Measurements from ENCODE around the gene GPR180. TPM values are rescaled to one million over a fixed set of nuclear protein-coding genes. Genes with fewer than 3 reads are reported as not detected.

Gene GPR180
- total and polyA plus RNA-seq, 2 donors: 2.6 to 5.4 TPM

DNA sequence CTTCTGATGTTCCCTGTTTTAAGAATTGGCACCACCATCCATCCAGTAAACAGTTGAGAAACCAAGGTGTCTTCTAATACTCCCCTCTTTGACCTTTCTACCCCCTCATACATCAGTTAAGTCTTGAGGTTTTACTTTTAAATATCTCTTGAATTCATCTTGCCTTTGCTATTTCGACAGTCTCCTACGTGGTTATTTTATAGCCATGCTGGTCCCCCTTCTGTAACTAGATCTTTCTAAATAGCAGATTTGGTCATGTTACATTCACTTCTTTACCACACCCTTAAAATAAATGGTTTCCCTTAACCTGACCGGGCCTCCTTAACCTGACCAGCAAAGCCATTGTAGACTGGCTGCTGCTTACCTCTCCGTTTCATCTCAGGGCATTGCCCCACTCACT lies 5.4 kb downstream of the GPR180 start:
- WGBS: 94% methylated on average over 4 of the region's 4 CpGs

DNA sequence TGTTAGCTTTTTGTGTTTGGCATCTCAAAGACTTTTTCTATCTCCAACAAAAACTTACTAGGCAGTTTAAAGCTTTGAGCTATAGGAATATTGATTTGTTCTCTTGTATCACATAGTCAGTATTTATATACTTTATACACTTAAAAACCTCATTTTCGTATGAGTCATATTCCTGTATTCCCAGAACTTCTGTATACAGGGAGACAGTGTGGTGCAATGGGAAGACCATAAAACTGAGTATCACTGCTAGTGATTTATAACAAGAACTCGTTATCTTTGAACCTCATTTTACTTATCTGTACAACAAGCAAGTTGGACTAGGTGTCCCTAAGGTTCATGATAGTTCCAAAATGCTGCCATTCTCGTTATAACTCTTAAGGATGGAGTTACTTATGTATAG lies 6.3 kb downstream of the GPR180 start:
- Histone ChIP-seq H3K36me3 (ENCODE audit: control insufficient read depth in 2 of 2, insufficient read depth in 2 of 2, low read length in 1 of 2) (peaks cover 6 to 10% of the 10 kb centered on the region in 2 donors), H3K27me3 (ENCODE audit: control insufficient read depth in 2 of 2, insufficient read depth in 1 of 2, low read length in 1 of 2) (no peaks in the 10 kb centered on the region), H3K9me3 (ENCODE audit: control insufficient read depth in 2 of 2, insufficient read depth in 1 of 2, low read length in 1 of 2) (no peaks in the 10 kb centered on the region), H3K27ac (ENCODE audit: low read depth in 1 of 2, low read length in 1 of 2) (no peak overlapping the region), H3K4me1 (ENCODE audit: control insufficient read depth in 2 of 2, insufficient read depth in 2 of 2, low read length in 2 of 2) (peaks cover 0 to 2% of the 10 kb centered on the region in 2 donors), H3K4me3 (ENCODE audit: low read length in 2 of 2) (no peak overlapping the region)
- DNase-seq (ENCODE audit: low read depth in 6 of 9, low spot score in 9 of 9): no peak
- 98% methylated on average over 3 of the region's 3 CpGs for WGBS

More for the DNA sequence above, 5.4 kb downstream of the GPR180 start:
- H3K27ac ChIP-seq (ENCODE audit: low read depth in 1 of 2, low read length in 1 of 2): no peak overlapping the region
- no peaks in the 10 kb centered on the region for H3K27me3 ChIP-seq (ENCODE audit: control insufficient read depth in 2 of 2, insufficient read depth in 1 of 2, low read length in 1 of 2)
- H3K36me3 ChIP-seq (ENCODE audit: control insufficient read depth in 2 of 2, insufficient read depth in 2 of 2, low read length in 1 of 2): peaks cover 6 to 10% of the 10 kb centered on the region in 2 donors
- DNase-seq (ENCODE audit: low read depth in 6 of 9, low spot score in 9 of 9): no peak
- H3K9me3 ChIP-seq (ENCODE audit: control insufficient read depth in 2 of 2, insufficient read depth in 1 of 2, low read length in 1 of 2): no peaks in the 10 kb centered on the region
- peaks cover 0 to 4% of the 10 kb centered on the region in 2 donors for H3K4me1 ChIP-seq (ENCODE audit: control insufficient read depth in 2 of 2, insufficient read depth in 2 of 2, low read length in 2 of 2)
- H3K4me3 ChIP-seq (ENCODE audit: low read length in 2 of 2): no peak overlapping the region

DNA sequence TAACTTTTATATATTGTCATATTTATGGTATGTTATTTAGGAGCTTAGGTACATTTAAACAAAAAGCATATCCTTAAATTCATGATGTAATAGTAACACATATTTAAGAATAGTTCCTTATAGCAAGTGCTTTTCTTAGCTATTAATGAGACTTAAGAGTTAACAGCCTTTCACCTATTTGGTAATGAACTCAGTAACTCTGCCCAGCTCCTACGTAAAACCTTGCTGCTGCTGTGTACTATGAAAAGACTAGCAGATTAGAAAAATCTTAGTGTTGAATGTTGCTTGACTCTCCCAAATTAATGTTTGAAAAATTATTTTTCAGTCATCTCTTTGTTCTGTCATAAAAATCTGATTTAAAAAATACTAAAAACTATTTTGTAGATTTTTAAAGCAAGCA lies 6.9 kb downstream of the GPR180 start:
- Histone ChIP-seq H3K4me1 (ENCODE audit: control insufficient read depth in 2 of 2, insufficient read depth in 2 of 2, low read length in 2 of 2) (peaks cover 0 to 2% of the 10 kb centered on the region in 2 donors), H3K27me3 (ENCODE audit: control insufficient read depth in 2 of 2, insufficient read depth in 1 of 2, low read length in 1 of 2) (no peaks in the 10 kb centered on the region), H3K9me3 (ENCODE audit: control insufficient read depth in 2 of 2, insufficient read depth in 1 of 2, low read length in 1 of 2) (no peaks in the 10 kb centered on the region), H3K27ac (ENCODE audit: low read depth in 1 of 2, low read length in 1 of 2) (no peak overlapping the region), H3K4me3 (ENCODE audit: low read length in 2 of 2) (no peak overlapping the region), H3K36me3 (ENCODE audit: control insufficient read depth in 2 of 2, insufficient read depth in 2 of 2, low read length in 1 of 2) (peaks cover 6 to 10% of the 10 kb centered on the region in 2 donors)
- WGBS: 100% methylated on average over 1 of the region's 1 CpG
- no peak for DNase-seq (ENCODE audit: low read depth in 6 of 9, low spot score in 9 of 9)

DNA sequence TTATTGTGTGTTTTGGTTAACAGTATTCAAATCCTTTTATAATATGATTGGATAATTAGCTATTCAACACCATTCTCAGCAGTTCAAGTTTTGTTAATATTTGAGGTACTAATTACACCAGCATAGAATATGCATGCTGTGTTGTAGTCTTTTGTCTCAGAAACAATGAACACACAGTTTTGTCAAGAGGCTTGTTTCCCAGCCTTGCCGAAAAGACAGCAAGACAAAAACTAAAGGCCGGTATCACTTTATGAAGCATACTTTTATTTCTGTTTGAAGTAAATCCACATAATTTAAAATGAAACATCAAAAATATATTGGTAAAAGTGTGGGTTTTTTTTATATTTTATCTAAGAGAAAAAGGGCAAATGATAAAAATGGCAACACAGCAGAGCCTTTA lies 7.5 kb downstream of the GPR180 start:
- DNase-seq (ENCODE audit: low read depth in 6 of 9, low spot score in 9 of 9): no peak
- Histone ChIP-seq H3K9me3 (ENCODE audit: control insufficient read depth in 2 of 2, insufficient read depth in 1 of 2, low read length in 1 of 2) (no peaks in the 10 kb centered on the region), H3K4me3 (ENCODE audit: low read length in 2 of 2) (no peak overlapping the region), H3K36me3 (ENCODE audit: control insufficient read depth in 2 of 2, insufficient read depth in 2 of 2, low read length in 1 of 2) (peaks cover 6 to 10% of the 10 kb centered on the region in 2 donors), H3K27ac (ENCODE audit: low read depth in 1 of 2, low read length in 1 of 2) (no peak overlapping the region), H3K4me1 (ENCODE audit: control insufficient read depth in 2 of 2, insufficient read depth in 2 of 2, low read length in 2 of 2) (no peaks in the 10 kb centered on the region), H3K27me3 (ENCODE audit: control insufficient read depth in 2 of 2, insufficient read depth in 1 of 2, low read length in 1 of 2) (no peaks in the 10 kb centered on the region)
- over 99% methylated on average over 2 of the region's 2 CpGs for whole genome bisulfite sequencing

GRCh38 chr13:94610475-94610874 lies 8.8 kb downstream of the GPR180 start:
- Histone ChIP-seq H3K4me3 (ENCODE audit: low read length in 2 of 2) (no peak overlapping the region), H3K4me1 (ENCODE audit: control insufficient read depth in 2 of 2, insufficient read depth in 2 of 2, low read length in 2 of 2) (no peaks in the 10 kb centered on the region), H3K27ac (ENCODE audit: low read depth in 1 of 2, low read length in 1 of 2) (no peak overlapping the region), H3K27me3 (ENCODE audit: control insufficient read depth in 2 of 2, insufficient read depth in 1 of 2, low read length in 1 of 2) (no peaks in the 10 kb centered on the region), H3K36me3 (ENCODE audit: control insufficient read depth in 2 of 2, insufficient read depth in 2 of 2, low read length in 1 of 2) (peaks cover 6 to 15% of the 10 kb centered on the region in 2 donors), H3K9me3 (ENCODE audit: control insufficient read depth in 2 of 2, insufficient read depth in 1 of 2, low read length in 1 of 2) (no peaks in the 10 kb centered on the region)
- DNase-seq (ENCODE audit: low read depth in 6 of 9, low spot score in 9 of 9): no peak
- WGBS: 98% methylated on average over 5 of the region's 5 CpGs

GRCh38 chr13:94612050-94612449 lies 10.4 kb downstream of the GPR180 start:
- H3K36me3 ChIP-seq (ENCODE audit: control insufficient read depth in 2 of 2, insufficient read depth in 2 of 2, low read length in 1 of 2): peaks cover 6 to 15% of the 10 kb centered on the region in 2 donors
- H3K27ac ChIP-seq (ENCODE audit: low read depth in 1 of 2, low read length in 1 of 2): no peak overlapping the region
- H3K27me3 ChIP-seq (ENCODE audit: control insufficient read depth in 2 of 2, insufficient read depth in 1 of 2, low read length in 1 of 2): no peaks in the 10 kb centered on the region
- DNase-seq (ENCODE audit: low read depth in 6 of 9, low spot score in 9 of 9): no peak
- 96% methylated on average over 4 of the region's 4 CpGs for WGBS
- peaks cover 0 to 3% of the 10 kb centered on the region in 2 donors for H3K4me1 ChIP-seq (ENCODE audit: control insufficient read depth in 2 of 2, insufficient read depth in 2 of 2, low read length in 2 of 2)
- H3K4me3 ChIP-seq (ENCODE audit: low read length in 2 of 2): no peak overlapping the region
- no peaks in the 10 kb centered on the region for H3K9me3 ChIP-seq (ENCODE audit: control insufficient read depth in 2 of 2, insufficient read depth in 1 of 2, low read length in 1 of 2)

GRCh38 chr13:94613051-94613450 lies 11.4 kb downstream of the GPR180 start:
- Histone ChIP-seq H3K4me3 (ENCODE audit: low read length in 2 of 2) (no peak overlapping the region), H3K27ac (ENCODE audit: low read depth in 1 of 2, low read length in 1 of 2) (no peak overlapping the region), H3K36me3 (ENCODE audit: control insufficient read depth in 2 of 2, insufficient read depth in 2 of 2, low read length in 1 of 2) (peaks cover 4 to 13% of the 10 kb centered on the region in 2 donors), H3K9me3 (ENCODE audit: control insufficient read depth in 2 of 2, insufficient read depth in 1 of 2, low read length in 1 of 2) (no peaks in the 10 kb centered on the region), H3K27me3 (ENCODE audit: control insufficient read depth in 2 of 2, insufficient read depth in 1 of 2, low read length in 1 of 2) (no peaks in the 10 kb centered on the region), H3K4me1 (ENCODE audit: control insufficient read depth in 2 of 2, insufficient read depth in 2 of 2, low read length in 2 of 2) (peaks cover 0 to 3% of the 10 kb centered on the region in 2 donors)
- no peak for DNase-seq (ENCODE audit: low read depth in 6 of 9, low spot score in 9 of 9)

DNA sequence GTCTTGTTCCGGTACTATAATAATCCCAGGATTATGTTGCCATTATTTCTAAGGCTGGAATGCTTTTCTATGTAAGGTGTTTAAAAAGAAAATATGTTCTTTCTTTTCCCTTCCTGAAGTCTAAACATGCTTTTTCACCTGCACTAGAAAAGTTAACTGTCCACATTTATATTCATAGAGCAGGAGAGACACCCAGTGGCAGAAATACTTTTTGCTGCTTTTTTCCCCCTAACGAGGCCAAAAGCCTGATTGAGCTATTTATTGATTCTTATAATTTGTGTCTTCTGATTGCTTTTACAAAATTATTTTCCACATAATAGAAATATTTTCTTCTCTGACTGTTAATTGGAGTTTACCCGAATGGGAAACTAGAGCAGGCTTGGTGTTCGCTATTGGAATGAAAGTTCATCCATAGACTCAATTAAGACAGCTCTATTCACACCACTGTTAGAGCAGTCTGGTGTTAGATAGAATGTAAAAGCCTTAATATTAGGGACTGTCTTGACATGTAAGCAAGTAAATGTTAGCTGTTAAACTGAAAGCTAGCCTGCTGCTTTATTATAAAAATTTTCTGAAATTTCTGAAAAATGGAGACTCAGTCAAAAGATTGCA lies 15.8 kb downstream of the GPR180 start:
- DNase-seq (ENCODE audit: low read depth in 6 of 9, low spot score in 9 of 9): peak in 6 of 9 donors; percentile 27 to 75 (median 57)
- WGBS: 75% methylated on average over 4 of the region's 4 CpGs

GRCh38 chr13:94620286-94620896 lies 18.7 kb downstream of the GPR180 start:
- H3K9me3 ChIP-seq (ENCODE audit: control insufficient read depth in 2 of 2, insufficient read depth in 1 of 2, low read length in 1 of 2): no peaks in the 10 kb centered on the region
- peaks cover 16 to 28% of the 10 kb centered on the region in 2 donors for H3K36me3 ChIP-seq (ENCODE audit: control insufficient read depth in 2 of 2, insufficient read depth in 2 of 2, low read length in 1 of 2)
- H3K4me1 ChIP-seq (ENCODE audit: control insufficient read depth in 2 of 2, insufficient read depth in 2 of 2, low read length in 2 of 2): peaks cover 0 to 3% of the 10 kb centered on the region in 2 donors
- no peaks in the 10 kb centered on the region for H3K27me3 ChIP-seq (ENCODE audit: control insufficient read depth in 2 of 2, insufficient read depth in 1 of 2, low read length in 1 of 2)
- 94% methylated on average over 2 of the region's 2 CpGs for WGBS
- no peak overlapping the region for H3K27ac ChIP-seq (ENCODE audit: low read depth in 1 of 2, low read length in 1 of 2)
- no peak overlapping the region for H3K4me3 ChIP-seq (ENCODE audit: low read length in 2 of 2)
- peak in 4 of 9 donors; percentile 20 to 57 (median 42) for DNase-seq (ENCODE audit: low read depth in 6 of 9, low spot score in 9 of 9)

More for the DNA sequence above, 15.8 kb downstream of the GPR180 start:
- H3K4me3 ChIP-seq (ENCODE audit: low read length in 2 of 2): no peak overlapping the region
- no peaks in the 10 kb centered on the region for H3K27me3 ChIP-seq (ENCODE audit: control insufficient read depth in 2 of 2, insufficient read depth in 1 of 2, low read length in 1 of 2)
- H3K4me1 ChIP-seq (ENCODE audit: control insufficient read depth in 2 of 2, insufficient read depth in 2 of 2, low read length in 2 of 2): peaks cover 0 to 3% of the 10 kb centered on the region in 2 donors
- no peaks in the 10 kb centered on the region for H3K9me3 ChIP-seq (ENCODE audit: control insufficient read depth in 2 of 2, insufficient read depth in 1 of 2, low read length in 1 of 2)
- H3K36me3 ChIP-seq (ENCODE audit: control insufficient read depth in 2 of 2, insufficient read depth in 2 of 2, low read length in 1 of 2): peaks cover 3 to 14% of the 10 kb centered on the region in 2 donors
- H3K27ac ChIP-seq (ENCODE audit: low read depth in 1 of 2, low read length in 1 of 2): no peak overlapping the region
